ENCODE data around the gene TSKU. TPM values are rescaled to one million over a fixed set of nuclear protein-coding genes. Genes with fewer than 3 reads are reported as not detected.

TSKU gene
- total RNA-seq, 4 donors from 2014 or later, result 19.1 to 60.6 (median 47.1) TPM

DNA sequence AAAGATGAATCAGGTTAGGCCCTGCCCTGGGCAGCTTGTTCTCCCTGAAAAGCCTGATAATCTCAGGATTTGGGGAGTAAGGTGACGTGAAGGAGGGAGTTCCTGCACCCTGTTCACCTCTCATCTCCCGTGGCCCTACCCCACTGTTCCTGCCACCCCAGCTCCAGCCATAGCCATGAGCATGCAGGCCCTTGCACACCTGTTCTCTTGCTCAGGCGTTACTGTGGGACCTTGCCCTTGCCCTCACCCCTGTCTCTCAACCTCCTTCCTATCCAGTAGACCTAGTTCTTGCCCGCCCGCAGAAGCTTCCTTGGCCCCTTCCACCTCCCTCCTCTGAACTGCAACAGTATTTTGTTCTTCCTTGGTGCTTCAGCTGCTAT, 15.0 kb downstream of the TSKU start:
- peak; percentile 86 for DNase-seq (ENCODE audit: extremely low spot score)
- Histone ChIP-seq H3K27me3 (no peaks in the 10 kb centered on the region), H3K4me1 (peaks cover 21 to 40% (median 29%) of the 10 kb centered on the region in 4 donors), H3K27ac (replicated peaks in 1 of 4) (peak overlapping the region in 1 of 4 donors; percentile 14), H3K36me3 (peaks cover 6 to 24% (median 17%) of the 10 kb centered on the region in 4 donors), H3K4me3 (no peak overlapping the region), H3K9me3 (no peaks in the 10 kb centered on the region)
- TF ChIP-seq, protein P1, sequence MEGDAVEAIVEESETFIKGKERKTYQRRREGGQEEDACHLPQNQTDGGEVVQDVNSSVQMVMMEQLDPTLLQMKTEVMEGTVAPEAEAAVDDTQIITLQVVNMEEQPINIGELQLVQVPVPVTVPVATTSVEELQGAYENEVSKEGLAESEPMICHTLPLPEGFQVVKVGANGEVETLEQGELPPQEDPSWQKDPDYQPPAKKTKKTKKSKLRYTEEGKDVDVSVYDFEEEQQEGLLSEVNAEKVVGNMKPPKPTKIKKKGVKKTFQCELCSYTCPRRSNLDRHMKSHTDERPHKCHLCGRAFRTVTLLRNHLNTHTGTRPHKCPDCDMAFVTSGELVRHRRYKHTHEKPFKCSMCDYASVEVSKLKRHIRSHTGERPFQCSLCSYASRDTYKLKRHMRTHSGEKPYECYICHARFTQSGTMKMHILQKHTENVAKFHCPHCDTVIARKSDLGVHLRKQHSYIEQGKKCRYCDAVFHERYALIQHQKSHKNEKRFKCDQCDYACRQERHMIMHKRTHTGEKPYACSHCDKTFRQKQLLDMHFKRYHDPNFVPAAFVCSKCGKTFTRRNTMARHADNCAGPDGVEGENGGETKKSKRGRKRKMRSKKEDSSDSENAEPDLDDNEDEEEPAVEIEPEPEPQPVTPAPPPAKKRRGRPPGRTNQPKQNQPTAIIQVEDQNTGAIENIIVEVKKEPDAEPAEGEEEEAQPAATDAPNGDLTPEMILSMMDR (IDR thresholded peaks at IDR 0.05), result no peak
- no peak for TF ChIP-seq POLR2A (IDR thresholded peaks at IDR 0.05; ENCODE audit: low read depth)
- TF ChIP-seq POLR2AphosphoS5 (IDR thresholded peaks at IDR 0.05), result no peak
- TF ChIP-seq EP300 (IDR thresholded peaks at IDR 0.05), result no peak
- WGBS, result 96% methylated on average over 5 of the region's 5 CpGs
- intact Hi-C loops (cut with DNase I), result no loop called here

DNA sequence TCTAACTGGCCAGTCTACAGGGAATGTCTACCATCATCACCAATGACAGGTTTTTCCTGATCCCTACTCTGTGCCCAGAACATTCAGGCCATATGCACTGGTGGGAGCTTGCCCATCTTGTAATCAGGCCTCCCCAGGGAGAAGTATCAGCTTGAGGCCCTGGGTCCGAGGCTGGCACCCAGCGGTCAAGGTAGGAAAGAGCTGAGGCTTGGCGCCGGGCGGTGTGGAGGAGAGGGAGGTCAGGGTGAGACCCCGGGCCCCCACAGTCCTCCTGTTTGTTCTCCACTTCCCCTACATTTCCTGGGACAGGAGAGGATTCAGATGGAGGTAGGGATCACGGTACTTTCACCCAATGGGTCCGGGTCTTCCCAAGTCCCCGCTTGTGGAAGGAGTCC, 15.5 kb downstream of the TSKU start:
- Histone ChIP-seq H3K27ac (replicated peaks in 1 of 4) (peak overlapping the region; percentile 4 to 43 (median 23)), H3K36me3 (peaks cover 6 to 24% (median 17%) of the 10 kb centered on the region in 4 donors), H3K4me1 (peaks cover 17 to 37% (median 24%) of the 10 kb centered on the region in 4 donors), H3K4me3 (peak overlapping the region; percentile 40 to 53 (median 43)), H3K27me3 (no peaks in the 10 kb centered on the region), H3K9me3 (no peaks in the 10 kb centered on the region)
- peak; percentile 90 for DNase-seq (ENCODE audit: extremely low spot score)
- TF ChIP-seq POLR2A (IDR thresholded peaks at IDR 0.05; ENCODE audit: low read depth) (no peak), EP300 (IDR thresholded peaks at IDR 0.05) (no peak), POLR2AphosphoS5 (IDR thresholded peaks at IDR 0.05) (no peak)
- TF ChIP-seq, protein P1 (IDR thresholded peaks at IDR 0.05), result no peak
- intact Hi-C loops (cut with DNase I), result loop anchor here (1.0 kb wide), 1 partner anchor 65 kb away; no protein-coding TSS in a partner anchor
- 86% methylated on average over 7 of the region's 9 CpGs for WGBS

DNA sequence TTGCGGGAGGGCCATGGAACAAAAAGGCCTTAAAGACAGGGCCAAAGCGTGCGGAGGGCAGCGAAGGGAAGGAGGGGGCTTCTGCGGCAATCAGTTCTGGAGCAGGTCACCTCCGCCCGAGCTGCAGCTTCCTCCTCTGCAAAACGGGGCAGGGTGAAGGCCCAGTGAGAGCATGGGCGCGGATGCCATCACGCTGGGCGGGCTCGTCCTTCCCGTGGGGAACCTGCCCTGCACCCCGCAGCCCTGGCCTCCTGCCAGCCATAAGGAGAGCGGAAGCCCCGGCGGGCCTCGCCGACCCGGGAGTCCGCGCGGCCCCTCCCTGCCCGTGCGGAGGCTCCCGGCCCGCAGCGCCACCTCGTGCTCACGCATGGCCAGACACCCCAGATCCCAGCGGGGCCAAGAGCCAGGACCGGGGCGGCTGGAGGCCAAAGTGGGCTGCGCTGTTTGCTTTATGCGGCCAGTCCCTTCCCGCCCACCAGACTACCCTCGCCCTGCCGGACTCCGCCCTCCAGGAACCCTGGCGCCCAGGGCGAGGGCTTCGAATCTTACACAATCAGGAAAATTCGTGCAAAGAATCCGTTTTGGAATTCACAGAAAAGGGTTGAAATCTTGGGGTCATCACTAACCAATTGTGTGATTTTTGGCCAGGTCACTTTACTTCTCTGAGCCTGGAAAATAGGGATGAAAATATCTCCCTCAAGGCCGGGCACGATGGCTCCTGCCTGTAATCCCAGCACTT, 16.1 kb downstream of the TSKU start:
- H3K4me3 ChIP-seq, result peak overlapping the region; percentile 40 to 53 (median 43)
- peaks cover 6 to 24% (median 17%) of the 10 kb centered on the region in 4 donors for H3K36me3 ChIP-seq
- no peaks in the 10 kb centered on the region for H3K9me3 ChIP-seq
- WGBS, result 43% methylated on average over 7 of the region's 47 CpGs
- H3K27me3 ChIP-seq, result peaks cover 0 to 4% (median 0%) of the 10 kb centered on the region in 4 donors
- intact Hi-C loops (cut with DNase I), result loop anchor here (1.0 kb wide), 1 partner anchor 66 kb away; no protein-coding TSS in a partner anchor
- TF ChIP-seq POLR2AphosphoS5 (IDR thresholded peaks at IDR 0.05) (peak; percentile 48 to 68), EP300 (IDR thresholded peaks at IDR 0.05) (no peak), POLR2A (IDR thresholded peaks at IDR 0.05; ENCODE audit: low read depth) (no peak)
- TF ChIP-seq, protein P1 (IDR thresholded peaks at IDR 0.05), result peak in 2 of 3 experiments; percentile 93 to 96
- peak overlapping the region; percentile 4 to 43 (median 23) for H3K27ac ChIP-seq (replicated peaks in 1 of 4)
- H3K4me1 ChIP-seq, result peaks cover 16 to 31% (median 19%) of the 10 kb centered on the region in 4 donors
- DNase-seq (ENCODE audit: extremely low spot score), result peak; percentile 96

DNA sequence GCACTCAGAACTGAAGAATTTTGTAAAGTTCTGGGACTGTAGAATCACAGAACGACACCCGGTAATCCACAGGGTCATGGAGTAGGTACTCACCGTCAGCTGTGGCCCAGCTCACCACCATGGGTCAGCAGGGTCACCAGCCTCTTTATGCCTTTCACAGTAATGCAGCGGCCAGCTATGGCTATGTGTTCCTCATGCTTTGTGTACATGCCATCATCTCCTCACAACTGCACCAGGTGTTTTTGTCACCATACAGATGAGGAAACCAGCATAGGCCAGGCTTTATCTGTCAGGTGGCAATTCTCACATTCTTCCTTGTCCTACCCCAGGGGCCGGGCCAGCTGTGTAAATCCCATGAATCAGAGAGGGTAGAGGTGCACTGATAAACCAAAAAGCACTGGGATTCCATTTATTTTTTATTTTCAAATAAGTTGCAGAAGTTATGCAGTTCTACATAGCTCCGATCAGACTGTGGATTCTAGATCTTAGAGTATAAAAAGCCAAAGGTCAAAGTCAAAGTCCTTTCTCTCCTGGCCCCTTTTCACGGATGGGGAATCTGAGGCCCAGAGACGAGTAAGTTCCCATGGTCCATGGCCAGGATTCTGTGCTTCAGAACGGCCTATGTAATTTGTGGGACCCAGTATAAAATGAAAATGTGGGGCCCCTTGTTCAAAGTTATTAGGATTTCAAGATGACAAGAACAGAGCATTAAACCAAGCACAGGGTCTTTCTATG, 17.5 kb downstream of the TSKU start:
- DNase-seq (ENCODE audit: extremely low spot score), result peak; percentile 84
- TF ChIP-seq POLR2AphosphoS5 (IDR thresholded peaks at IDR 0.05) (no peak), POLR2A (IDR thresholded peaks at IDR 0.05; ENCODE audit: low read depth) (no peak), EP300 (IDR thresholded peaks at IDR 0.05) (no peak)
- TF ChIP-seq, protein P1 (IDR thresholded peaks at IDR 0.05), result no peak
- intact Hi-C loops (cut with DNase I), result no loop called here
- Histone ChIP-seq H3K4me1 (peaks cover 18 to 23% (median 21%) of the 10 kb centered on the region in 4 donors), H3K27me3 (peaks cover 0 to 7% (median 0%) of the 10 kb centered on the region in 4 donors), H3K9me3 (no peaks in the 10 kb centered on the region), H3K36me3 (peaks cover 6 to 20% (median 14%) of the 10 kb centered on the region in 4 donors), H3K27ac (replicated peaks in 1 of 4) (no peak overlapping the region), H3K4me3 (no peak overlapping the region)
- 97% methylated on average over 9 of the region's 9 CpGs for WGBS
